ENCODE results near the gene MAN1B1.
A peak's percentile ranks its signal among the peaks of the same experiment; 100 is the strongest.
"Not testable (repeated sequence)": the region's sequence is repeated elsewhere in the genome, so short reads cannot be mapped to it uniquely, and the experiment has no call there.

MAN1B1 gene

GRCh38 chr9:137129456-137130175, 42.8 kb downstream of the MAN1B1 start:
- peak; percentile 85 for DNase-seq

- no peak for DNase-seq
Measured at GRCh38 chr9:137130176-137130755, 43.5 kb downstream of the MAN1B1 start.

- DNase-seq = no peak
Measured at GRCh38 chr9:137134191-137134590, 47.4 kb downstream of the MAN1B1 start.

- not testable (repeated sequence) for DNase-seq
Measured at GRCh38 chr9:137135154-137135553, 48.4 kb downstream of the MAN1B1 start.

GRCh38 chr9:137136261-137136880, 49.6 kb downstream of the MAN1B1 start:
- DNase-seq = no peak

GRCh38 chr9:137136881-137137607, 50.3 kb downstream of the MAN1B1 start:
- no peak for DNase-seq

GRCh38 chr9:137138058-137138721, 51.4 kb downstream of the MAN1B1 start:
- peak; percentile 34 for DNase-seq

GRCh38 chr9:137138722-137139467, 52.1 kb downstream of the MAN1B1 start, which contains the start of gene GRIN1:
Gene GRIN1, plus strand, starts transcription at chr9:137139154. Its CDS starts 333 bp downstream, at chr9:137139487.
- no peak for DNase-seq

- DNase-seq = no peak
Measured at GRCh38 chr9:137139468-137140150, 52.8 kb downstream of the MAN1B1 start.

GRCh38 chr9:137140151-137141012, 53.6 kb downstream of the MAN1B1 start:
- DNase-seq = no peak

- DNase-seq = no peak
Measured at GRCh38 chr9:137141050-137141810, 54.4 kb downstream of the MAN1B1 start.

GRCh38 chr9:137141976-137142936, 55.5 kb downstream of the MAN1B1 start:
- DNase-seq = no peak

GRCh38 chr9:137143459-137143858, 56.7 kb downstream of the MAN1B1 start:
- DNase-seq = no peak

GRCh38 chr9:137145731-137146526, 59.1 kb downstream of the MAN1B1 start:
- DNase-seq = no peak

GRCh38 chr9:137146527-137146918, 59.7 kb downstream of the MAN1B1 start:
- no peak for DNase-seq

GRCh38 chr9:137147091-137147792, 60.5 kb downstream of the MAN1B1 start:
- no peak for DNase-seq

- no peak for DNase-seq
Measured at GRCh38 chr9:137147793-137148160, 61.0 kb downstream of the MAN1B1 start.

All from NCI-H1436 (cell line).